NOMO-1 treated with dmso at 0.1 percent for 144 hours (cell line): Measurements from ENCODE around the gene NPTX1.

ENCODE experiments used
- DNase-seq: peaks from one replicate; lab custom pipeline; 2025; ENCODE audit not compliant: unreplicated experiment; lab: John Stamatoyannopoulos, UW

The NPTX1 gene

DNA sequence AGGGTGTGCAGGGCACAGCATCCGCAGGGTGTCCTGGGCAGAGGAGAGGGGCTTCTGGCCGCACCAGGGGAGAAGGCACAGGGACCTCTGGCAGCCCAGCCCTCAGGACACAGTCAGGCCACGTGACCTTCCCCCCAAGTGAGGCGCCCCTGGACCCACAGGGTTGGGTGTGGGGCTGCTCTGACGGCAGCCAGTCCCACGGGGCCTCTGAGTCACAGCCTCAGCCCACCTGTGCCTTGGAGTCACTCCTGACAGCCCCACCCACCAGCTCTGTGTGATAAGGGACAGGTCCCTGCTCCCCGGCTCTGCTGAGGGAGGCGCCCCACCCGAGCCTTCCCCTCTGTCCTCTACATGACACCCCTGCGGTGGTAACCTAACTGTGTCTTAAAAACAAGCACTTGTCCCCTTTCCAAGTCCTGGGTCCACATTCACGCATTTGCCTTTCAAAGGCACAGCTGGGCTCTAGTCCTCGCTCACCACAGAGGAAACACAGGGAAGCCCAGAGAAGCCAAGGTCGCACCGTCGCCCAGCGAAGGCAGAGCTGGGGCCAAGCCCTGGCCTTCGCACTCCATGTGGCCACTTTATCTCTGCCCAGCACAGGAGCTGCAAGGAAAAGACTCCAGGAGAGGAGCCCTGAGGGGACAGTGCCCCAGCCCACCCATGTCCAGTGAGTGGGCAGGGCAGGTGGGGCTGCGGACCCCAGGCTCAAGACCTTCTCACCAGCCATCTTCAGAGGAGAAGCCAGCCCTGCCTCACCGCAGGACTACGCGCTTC, 5.1 kb upstream of the NPTX1 start:
- DNase-seq, result no peak

DNA sequence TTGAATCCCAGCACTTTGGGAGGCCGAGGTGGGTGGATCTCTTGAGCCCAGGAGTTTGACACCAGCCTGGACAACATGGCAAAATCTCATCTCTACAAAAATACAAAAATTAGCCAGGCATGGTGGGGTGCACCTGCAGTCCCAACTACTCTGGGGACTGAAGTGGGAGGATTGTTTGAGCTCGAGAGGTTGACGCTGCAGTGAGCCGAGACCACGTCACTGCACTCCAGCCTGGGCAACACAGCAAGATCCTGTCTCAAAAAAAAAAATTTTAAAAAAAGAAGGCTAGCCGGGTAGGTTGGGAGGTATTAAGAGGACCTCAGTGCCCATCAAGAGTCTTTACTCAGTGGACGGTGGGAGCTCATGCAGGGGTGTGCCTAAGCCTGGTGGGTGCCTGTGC, 3.8 kb upstream of the NPTX1 start:
- no peak for DNase-seq

DNA sequence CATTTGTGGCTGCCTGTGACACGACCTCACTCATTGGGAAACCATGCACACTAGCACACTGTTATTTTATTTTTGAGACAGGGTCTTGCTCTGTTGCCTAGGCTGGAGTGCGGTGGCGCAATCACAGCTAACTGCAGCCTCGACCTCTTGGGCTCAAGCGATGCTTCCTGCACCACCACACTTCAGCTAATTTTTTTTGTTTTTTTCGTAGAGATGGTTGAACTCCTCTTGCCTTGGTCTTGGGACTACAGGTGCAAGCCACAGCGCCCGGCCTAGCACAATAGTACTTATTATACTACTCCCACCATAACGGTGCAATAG, 2.8 kb upstream of the NPTX1 start:
- no peak for DNase-seq

DNA sequence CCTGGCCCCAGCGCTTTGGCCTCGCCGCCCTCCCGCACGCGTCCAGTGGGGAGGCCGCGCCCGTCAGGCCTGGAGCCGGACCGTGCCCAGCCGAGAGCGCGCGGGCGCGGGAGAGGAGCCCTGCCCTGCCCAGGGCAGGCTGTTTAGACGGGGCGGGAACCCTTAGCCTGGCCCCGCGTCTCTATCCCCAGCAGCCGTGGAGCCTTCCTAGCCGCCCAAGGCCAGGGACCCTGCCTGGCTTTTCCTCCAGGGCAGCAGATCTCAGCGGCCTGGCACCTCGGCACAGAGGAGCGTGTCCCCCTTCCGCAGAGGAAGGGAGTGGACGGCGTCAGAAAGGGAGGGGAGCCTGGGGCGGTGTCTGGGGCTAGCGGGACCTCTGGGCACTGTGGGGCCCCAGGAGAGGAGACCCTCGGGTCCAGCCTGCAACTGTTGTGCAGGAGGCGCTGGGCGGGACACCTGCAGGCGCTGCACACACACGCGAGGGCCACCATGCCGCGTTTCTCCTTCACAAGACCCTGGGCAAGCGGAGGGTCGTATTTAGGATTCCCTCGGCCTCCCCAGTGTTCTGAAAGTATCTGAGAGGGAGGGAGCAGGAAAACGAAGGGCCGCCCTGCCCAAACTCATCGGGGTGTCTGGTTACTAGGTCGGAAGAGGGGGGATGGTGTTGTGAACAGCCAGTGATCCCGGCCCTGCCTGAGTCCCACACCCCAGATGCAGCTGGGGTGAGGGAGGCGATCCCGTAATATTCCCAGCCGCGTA, 2.3 kb upstream of the NPTX1 start:
- DNase-seq, result no peak

DNA sequence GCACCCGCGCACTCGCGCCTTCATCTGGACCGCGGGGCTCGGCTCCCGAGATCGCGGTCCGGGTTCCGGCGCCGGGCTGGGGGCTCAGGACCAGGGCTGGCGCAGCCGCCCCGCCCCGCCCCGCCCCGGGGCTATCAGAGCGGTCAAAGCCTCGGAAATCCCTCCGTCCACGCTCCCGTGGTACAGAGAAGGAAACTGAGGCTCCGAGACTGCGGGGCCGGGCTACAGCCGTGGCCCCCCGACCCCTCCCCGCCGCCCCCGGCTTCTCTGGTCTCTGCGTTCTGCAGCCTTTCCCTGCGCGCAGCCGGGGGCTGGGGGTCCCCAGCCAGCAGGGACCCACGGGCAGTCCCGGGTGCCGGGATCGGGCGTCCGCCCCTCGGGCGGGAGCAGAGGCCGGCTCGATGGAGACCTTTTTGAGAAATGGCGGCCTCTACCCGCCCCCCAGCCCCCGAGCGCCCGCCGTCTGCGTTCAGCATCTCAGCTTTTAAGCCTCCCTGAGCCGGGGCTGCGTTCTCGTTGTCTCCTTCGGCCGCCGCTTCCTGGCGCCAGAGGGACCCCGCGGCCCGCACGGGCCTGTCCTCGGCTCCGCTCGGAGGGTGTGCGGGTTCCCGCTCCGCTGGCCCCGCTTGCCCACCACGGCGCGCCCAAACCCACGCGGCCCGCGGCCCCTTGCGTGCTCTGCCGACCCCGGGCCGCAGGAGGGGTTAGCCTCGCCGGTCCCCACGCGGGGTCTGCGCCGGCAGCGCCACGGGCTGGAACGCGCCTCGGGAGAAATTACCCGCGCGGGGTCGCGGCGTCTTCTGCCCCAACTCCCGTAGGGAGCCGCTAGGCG, 1.5 kb upstream of the NPTX1 start:
- no peak for DNase-seq

DNA sequence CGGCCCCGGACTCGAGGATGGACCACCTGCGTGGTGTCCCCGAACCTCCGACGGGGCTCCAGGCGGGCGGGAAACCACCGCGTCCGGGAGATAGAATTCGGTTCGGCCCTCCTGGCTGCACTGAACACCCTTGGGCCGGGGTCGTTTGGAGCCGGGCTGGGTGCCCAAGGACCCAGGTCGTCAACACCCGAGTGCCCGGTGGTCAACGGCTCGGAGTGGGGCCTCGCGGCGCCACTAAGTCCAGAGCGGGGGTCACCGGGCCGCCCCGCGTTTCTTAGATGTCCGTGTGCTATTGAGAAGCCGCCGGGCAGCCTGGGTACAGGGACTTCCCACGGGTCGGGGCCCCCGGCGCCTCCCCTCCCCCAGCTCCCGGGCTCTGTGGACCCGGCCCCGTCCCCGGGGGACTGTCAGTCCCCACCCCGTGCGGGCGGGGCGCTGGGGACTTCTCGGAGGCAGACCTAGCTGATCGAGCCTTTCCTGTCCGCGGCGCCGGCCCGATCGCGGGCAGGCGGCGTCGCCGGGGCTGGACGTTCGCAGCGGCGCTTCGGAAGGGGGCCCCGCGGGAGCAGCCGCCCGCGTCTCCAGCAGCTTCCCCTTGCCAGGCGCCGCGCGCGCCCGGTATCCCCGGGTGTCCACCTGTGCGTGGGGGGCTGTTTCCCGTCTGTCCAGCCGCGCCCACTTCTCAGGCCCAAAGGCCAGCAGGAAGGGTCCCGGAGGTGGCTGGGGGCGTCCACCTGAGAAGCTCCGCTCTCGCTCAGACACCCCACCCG, 655 bp upstream of the NPTX1 start:
- no peak for DNase-seq

DNA sequence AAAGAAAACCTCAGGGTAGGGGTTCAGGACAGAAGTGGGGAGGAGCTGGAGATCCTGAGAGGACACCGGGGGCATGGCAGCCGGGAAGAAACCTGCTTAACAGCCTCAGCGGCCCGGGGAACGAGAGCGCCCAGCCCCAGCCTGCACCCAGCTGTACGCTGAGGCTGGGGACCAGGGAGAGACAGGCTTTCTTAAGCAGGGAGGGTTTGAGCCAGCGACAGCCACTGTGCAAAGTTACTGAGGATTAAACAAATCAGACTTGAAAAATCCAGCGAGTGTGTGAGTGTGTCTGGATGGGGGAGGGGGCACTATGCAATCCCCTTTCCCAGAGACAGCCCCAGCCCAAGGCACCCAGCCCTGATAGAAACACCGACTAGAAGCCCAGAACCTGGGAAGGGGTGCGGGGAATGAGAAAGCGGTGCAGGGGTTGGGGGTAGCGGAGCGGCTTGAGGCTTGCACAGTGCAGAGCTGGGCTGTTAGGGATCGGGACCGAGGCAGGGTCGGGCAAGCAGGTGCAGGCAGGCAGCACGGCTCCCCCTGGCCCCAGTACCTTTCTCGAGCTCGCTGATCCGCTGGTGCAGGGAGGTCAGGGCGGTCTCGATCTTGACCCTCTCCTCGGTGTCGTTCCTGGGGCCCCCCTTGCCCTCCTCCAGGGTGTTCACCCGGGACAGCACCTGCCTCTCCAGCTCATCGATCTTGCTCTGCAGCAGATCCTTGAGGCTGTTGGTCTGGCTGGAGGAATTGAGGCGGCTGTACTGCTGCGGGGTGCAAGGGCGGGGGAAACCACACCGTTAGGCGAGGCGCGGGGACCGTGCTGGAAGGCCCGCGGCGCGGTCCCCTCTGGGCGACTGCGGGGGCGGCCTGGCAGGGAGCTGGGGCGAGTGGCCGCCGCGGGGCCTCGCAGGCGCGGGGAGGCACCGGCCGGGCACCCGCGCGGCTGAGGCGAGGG, 1.2 kb downstream of the NPTX1 start:
- DNase-seq, result no peak

DNA sequence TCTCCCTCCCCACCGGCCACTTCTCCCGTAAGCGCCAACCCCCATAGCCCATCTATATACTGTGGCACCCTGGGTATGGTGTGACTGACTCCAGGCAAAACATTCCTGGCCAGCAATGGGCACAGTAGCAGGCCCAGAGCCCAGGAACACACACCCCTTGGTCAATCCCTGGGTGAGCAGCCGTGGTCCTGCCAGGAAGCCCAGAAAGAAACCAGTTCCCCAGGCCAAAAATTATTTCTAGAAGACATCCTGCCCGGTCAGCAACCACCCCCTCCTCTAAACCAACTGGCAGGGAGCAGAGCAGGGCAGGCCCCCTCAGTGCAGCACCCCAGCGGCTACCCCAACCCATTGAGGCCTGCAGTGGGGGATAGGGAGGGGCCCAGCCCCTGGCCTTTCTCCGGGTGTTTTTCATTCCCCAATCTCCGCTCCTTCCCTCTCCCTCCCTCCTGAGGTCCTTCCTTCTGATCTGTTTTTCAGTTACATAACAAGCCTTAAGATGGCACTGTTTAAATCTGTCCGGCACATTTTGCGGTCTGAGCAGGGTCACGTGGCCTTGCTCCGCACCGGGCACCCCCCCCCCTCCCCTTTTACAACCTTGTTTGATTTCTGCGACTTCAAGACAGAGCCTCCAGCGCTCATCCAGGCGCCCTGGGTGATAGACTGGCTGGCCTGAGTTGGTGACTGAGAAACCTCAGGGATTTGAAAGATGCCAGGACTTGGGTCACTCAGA, 2.0 kb downstream of the NPTX1 start:
- peak; percentile 20 for DNase-seq

DNA sequence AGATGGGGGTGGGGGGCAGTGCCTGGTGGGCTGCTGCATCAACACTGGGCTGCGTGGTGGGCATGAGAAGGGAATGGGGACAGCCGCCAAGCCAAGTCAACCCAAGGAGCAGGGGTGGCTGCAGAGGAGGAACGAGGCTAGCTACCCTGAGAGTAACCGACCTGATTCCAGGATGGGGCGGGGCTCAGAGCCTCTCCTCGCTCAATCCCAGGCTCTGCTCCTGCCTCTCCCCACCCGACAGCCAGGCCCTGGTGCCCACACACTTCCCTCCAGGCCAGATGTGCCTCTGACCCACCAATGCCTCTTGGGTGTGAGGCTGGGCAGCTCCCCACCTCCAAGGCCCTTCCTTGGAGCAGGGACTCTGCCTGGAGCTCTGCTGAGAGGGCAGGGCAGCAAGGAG, 2.7 kb downstream of the NPTX1 start:
- DNase-seq, result no peak

DNA sequence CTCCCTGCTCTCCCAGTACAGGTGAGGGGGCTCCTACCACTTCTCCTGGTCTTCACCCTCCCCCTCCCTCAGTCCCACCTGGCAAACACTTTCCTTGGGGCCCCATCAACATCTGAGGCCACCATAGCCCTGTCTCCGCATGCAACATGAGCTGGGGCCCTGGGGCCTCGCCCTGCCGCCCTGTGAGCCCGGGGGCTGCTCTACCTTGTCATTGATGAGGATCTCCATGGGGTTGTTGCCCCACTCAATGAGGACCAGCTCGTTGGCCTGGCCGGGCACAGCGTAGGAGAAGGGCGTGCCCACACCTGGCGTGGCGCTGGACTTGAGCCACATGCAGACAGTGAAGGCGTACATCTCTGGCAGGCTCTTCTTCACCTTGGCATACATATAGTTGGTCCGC, 3.4 kb downstream of the NPTX1 start:
- DNase-seq, result no peak

DNA sequence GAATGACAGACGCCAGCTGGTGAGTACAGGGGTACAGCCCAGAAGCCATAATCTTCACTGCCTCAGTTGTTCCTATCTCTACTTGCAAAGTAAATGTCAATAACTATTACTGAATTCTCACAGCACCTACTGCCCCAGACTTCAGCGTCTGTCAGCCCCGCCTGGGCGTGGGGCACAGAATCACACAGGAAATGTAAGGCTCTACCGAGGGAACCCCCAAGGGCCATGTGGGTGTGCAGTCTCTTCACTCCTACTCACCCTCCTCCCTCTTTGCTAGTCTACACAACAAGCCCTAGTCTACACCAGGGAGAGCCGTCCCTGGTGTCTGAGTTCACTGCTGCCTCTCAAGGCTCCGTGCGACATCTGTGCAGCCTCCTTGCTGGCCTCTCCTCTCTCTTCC, 4.5 kb downstream of the NPTX1 start:
- DNase-seq, result no peak

DNA sequence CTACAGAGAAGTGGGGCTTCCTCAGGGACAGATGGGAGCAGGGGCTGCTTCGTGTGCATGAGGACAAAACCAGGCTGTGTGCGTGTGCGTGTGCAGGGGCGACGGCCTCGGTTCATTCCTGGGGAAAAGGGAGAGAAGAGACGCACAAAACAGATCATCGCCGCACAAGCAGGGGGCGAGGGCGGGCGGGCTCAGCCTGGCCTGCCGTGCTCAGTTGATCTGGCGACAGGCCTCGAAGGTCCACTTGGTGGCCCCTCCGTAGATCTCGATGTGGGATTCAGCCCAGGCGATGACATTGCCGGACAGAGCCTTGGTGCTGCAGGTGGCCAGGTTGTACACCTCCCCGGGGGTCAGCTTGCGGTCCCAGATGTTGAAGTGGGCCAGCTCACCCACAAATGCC, 5.8 kb downstream of the NPTX1 start:
- no peak for DNase-seq

DNA sequence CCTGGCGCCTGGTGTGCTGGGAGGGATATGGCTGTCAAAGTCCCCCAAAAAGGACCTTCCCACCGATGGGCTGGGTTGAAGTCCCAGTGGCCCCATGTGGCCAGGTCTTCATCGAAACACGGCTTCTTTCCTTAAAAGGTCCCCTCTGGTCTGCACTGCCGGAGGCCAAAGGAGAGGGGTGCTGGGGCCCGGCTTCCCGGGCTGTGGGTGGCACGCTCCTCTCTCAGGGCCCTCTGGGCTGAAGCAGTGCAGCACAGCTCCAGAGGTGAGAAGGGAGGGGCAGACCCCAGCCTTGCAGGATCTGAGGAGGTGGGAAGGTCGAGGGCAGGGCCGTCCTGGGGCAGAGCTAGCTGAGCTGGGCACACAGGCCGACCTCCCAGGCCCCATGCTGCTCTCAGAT, 6.7 kb downstream of the NPTX1 start:
- no peak for DNase-seq

DNA sequence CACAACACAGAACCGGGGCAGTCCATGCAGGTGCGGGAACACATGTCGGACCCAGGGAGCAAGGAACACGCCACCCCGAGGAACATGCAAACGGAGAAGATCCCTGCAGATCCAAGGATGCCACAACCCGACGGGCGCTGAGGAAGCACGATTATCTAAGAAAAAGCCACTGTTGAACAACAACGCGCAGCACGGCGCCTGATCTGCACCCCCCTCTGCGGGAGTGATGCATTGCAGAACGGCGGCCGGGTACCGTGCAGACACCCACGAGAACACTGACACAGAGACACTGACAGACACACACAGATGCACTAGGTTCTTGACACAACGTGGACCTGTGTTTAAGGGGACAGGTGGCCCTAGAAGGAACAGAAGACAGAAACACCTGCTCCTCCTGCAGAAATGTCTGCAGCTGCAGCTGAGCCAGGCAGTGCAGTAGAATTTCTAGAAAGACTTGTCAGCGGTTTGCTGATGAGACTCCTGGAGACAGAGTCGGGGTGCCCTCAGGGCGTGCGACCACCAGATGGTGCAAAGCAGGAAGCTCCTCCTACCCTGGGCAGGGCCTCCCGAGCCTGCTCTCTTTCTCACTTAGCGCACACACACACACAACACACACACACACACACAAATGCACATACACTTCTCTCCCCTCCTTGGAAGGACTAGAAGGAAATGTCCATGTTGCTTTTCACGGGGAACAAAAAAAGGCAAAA, 7.5 kb downstream of the NPTX1 start:
- DNase-seq, result no peak

DNA sequence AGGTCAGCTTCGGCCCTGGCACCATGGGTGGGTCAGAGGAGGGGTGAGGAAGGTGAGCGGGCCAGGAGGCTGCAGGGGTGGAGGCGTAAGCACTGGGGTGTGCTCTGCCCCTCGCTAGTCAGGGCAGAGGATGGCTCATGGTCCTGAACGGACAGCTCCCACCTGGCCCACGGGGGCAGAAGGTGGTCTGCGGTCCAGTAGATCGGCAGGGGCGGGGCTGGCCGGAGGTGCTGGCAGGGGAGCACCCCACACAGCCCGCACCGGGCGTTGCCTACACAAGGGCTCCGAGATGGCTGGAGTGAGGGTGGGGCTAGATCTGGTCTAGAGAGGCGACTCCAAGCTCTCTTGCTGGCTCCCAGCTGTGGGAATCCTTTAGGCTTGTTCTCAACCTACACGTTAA, 8.2 kb downstream of the NPTX1 start:
- DNase-seq, result no peak

DNA sequence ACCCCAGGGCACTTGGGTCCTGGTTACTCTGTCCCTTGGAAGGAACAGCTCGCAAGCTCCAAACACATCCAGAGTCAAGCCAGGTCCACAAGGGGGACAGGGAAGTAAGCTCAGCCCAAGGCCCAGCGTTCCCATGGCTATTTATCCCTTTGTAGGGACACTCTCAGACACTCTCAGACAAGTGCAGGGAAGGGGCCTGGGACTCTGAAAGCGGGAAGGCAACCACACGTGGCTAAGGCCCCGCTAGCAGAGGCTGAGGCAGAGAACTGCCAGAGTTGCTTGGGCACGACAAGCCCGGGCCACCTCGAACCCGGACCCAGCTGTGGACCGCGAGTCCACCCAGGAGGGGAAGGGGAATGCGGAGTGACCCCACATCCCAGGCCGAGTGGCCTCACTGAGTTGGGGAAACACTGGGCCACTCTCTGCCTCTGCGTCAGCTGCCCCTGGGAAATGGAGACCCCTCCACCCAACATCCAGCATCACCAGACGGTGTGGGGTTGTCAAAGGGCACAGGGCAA, 10.2 kb downstream of the NPTX1 start:
- no peak for DNase-seq

DNA sequence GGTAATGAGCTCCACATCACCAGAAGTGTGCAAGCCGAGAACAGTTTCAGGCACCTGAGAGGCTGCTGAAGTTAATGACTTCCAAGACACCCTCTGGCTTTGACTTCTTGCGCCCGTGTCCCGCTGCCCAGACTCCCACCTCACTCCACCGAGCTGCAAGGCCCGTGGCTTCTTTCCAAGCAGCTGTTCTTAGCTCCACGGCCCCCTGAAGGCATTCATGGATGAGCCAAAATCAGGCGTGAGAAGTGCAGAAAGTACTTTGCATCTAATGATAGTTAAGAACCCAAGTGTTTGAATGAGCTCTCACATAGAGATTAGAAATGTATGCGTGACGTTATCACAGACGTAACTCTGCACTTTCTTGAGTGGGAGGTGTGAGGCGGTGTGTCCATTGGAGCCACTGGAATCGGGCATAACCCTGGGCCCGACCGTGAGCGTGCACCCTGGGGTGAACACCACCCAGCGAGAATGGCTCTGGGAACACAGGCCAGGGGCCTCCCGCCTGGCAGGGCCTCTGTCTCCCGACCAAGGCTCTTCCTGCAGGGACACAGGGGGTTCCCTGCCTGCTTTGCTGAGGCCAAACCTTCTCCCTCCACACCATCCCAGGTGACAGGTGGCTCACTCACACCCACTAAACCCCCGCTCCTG, 11.0 kb downstream of the NPTX1 start:
- no peak for DNase-seq

DNA sequence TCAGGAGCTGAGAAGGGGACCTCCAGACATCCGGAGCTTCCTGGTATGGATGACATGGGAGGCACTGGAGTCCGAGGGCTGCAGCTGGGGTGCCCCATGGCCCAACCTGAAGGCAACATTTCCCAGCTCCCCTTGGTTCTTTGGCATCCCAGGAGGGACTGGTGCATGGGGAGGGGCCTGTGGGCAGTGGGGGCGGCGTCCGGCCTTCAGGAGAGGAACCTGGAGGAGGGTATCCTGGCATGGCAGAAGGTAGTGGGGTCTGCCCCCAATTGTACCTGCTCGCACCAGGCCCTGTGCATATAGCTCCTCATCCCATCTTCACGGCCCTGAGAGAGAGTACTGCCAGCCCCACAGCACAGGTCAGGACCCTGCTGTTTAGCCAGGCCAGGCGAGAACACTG, 11.9 kb downstream of the NPTX1 start:
- no peak for DNase-seq
